Retinal pigment epithelial cell (primary cell): ENCODE measurements around the gene SLC12A7.
"Not testable (repeated sequence)": the region's sequence is repeated elsewhere in the genome, so short reads cannot be mapped to it uniquely, and the experiment has no call there.

Experiments used
- DNase-seq: peaks from one replicate; pipeline ENCODE4 v3.0.0-alpha.2; 2010; ENCODE audit warnings: low read depth
- H3K4me3 ChIP-seq: 2 replicates; pipeline ENCODE4 v1.5.1; 2011; ENCODE audit warnings: mild to moderate bottlenecking, low read length, control low read depth, moderate library complexity
- TF ChIP-seq, protein P1 (sequence below): conservative IDR thresholded peaks from 2 replicates; pipeline ENCODE4 v1.5.1; 2011; ENCODE audit warnings: low read depth, low read length, control low read depth, inconsistent platforms

Gene SLC12A7

GRCh38 chr5:1086871-1087270, 25.0 kb downstream of the SLC12A7 start:
- no peak for DNase-seq
- H3K4me3 ChIP-seq, result no peak overlapping the region
- TF ChIP-seq, protein P1, sequence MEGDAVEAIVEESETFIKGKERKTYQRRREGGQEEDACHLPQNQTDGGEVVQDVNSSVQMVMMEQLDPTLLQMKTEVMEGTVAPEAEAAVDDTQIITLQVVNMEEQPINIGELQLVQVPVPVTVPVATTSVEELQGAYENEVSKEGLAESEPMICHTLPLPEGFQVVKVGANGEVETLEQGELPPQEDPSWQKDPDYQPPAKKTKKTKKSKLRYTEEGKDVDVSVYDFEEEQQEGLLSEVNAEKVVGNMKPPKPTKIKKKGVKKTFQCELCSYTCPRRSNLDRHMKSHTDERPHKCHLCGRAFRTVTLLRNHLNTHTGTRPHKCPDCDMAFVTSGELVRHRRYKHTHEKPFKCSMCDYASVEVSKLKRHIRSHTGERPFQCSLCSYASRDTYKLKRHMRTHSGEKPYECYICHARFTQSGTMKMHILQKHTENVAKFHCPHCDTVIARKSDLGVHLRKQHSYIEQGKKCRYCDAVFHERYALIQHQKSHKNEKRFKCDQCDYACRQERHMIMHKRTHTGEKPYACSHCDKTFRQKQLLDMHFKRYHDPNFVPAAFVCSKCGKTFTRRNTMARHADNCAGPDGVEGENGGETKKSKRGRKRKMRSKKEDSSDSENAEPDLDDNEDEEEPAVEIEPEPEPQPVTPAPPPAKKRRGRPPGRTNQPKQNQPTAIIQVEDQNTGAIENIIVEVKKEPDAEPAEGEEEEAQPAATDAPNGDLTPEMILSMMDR, result no peak

- TF ChIP-seq, protein P1, result no peak
- no peak for DNase-seq
- no peak overlapping the region for H3K4me3 ChIP-seq
Measured at GRCh38 chr5:1086137-1086536, 25.7 kb downstream of the SLC12A7 start.

GRCh38 chr5:1085391-1085790, 26.5 kb downstream of the SLC12A7 start:
- H3K4me3 ChIP-seq, result no peak overlapping the region
- no peak for DNase-seq
- TF ChIP-seq, protein P1, result no peak

- no peak overlapping the region for H3K4me3 ChIP-seq
- TF ChIP-seq, protein P1, result no peak
- no peak for DNase-seq
Measured at GRCh38 chr5:1083823-1084605, 27.8 kb downstream of the SLC12A7 start.

DNA sequence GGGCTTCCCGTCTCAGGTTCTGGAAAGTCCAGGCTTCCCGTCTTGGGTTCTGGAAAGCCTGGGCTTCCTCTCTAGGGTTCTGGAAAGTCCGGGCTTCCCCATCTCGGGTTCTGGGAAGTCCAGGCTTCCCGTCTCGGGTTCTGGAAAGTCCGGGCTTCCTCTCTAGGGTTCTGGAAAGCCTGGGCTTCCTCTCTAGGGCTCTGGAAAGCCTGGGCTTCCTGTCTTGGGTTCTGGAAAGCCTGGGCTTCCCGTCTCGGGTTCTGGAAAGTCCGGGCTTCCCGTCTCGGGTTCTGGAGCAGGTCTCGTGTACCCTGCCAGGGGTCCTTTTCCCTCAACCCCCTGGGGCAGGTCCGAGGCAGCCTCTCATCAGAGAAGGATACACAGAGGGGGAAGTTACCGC, 28.8 kb downstream of the SLC12A7 start:
- not testable (repeated sequence) for H3K4me3 ChIP-seq, DNase-seq

DNA sequence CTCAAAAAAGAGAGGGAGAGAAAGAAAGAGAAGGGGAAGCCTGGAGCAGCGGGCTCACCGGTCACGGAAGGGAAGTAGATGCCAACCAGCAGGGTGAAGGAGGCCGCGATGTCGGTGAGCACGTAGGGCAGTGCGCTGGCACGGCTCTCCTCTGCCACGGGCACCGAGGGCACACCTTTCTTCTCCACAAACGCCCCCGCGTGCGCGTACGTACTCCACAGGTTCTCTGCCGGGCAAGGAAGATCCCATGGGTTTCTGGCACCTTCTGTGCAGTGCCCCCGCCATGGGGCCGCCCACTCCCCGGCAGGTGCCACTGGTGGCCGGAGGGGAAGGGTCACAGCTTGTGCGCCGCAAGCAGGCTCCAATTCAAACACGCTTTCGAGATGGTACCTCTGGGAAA, 30.3 kb downstream of the SLC12A7 start:
- no peak for DNase-seq
- TF ChIP-seq, protein P1, result no peak

DNA sequence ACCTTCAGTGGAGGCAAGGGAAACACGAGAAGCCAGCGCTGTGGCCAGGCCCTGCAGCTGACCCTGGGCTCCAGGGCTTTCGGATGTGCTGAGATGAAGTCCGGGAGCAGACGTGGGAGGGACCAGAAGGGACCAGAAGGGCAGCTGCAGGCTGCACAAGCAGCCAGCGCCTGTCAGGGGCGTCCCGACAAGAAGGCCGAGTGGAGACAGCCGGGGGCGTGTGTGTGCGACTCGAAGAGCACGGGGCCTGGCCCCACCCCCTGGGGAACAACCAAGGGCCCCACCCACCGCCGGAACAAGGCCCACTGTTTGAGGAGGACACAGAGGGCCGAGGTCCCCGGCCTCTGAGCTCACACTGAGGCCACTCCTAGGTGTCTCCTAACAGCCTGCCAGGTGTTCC, 31.4 kb downstream of the SLC12A7 start:
- TF ChIP-seq, protein P1, result no peak

More for the DNA sequence above, 30.3 kb downstream of the SLC12A7 start:
- H3K4me3 ChIP-seq, result no peak overlapping the region

More for the DNA sequence above, 31.4 kb downstream of the SLC12A7 start:
- no peak for DNase-seq
- H3K4me3 ChIP-seq, result no peak overlapping the region
